Measurements from ENCODE around the gene RBM23. TPM values are rescaled to one million over a fixed set of nuclear protein-coding genes. Genes with fewer than 3 reads are reported as not detected.

The RBM23 gene
- total and polyA plus RNA-seq, 9 of the 15 experiments (the other 6 are each of a cell fraction or from before 2014, with no cell fraction given), result 46.0 to 102 (median 58.5) TPM

- TF ChIP-seq MYC (IDR thresholded peaks at IDR 0.05; ENCODE audit: low read depth, low read length) (0 out of 2 replicates have a peak, but pooled peaks have one; percentile 39), MYC (CRISPR knock-in tag; IDR thresholded peaks at IDR 0.05; ENCODE audit: borderline replicate concordance, low read depth) (no peak), MBD2 (IDR thresholded peaks at IDR 0.05; ENCODE audit: borderline replicate concordance, low read depth) (no peak), ZNF224 (CRISPR knock-in tag; IDR thresholded peaks at IDR 0.05) (no peak), MAX (CRISPR knock-in tag; IDR thresholded peaks at IDR 0.05) (peak; percentile 50; the same call in 1 of the 2 replicates), NBN (IDR thresholded peaks at IDR 0.05; ENCODE audit: low read depth) (peak; percentile 42; the same call in 1 of the 2 replicates), KAT7 (CRISPR knock-in tag; IDR thresholded peaks at IDR 0.05; ENCODE audit: borderline replicate concordance) (peak; percentile 66; the same call in 1 of the 2 replicates), MTA3 (IDR thresholded peaks at IDR 0.05; ENCODE audit: borderline replicate concordance) (0 out of 2 replicates have a peak, but pooled peaks have one; percentile 90), ATF3 (IDR thresholded peaks at IDR 0.05) (peak; percentile 35; the same call in 1 of the 2 replicates), ATF3 (CRISPR knock-in tag; conservative IDR thresholded peaks at IDR 0.05) (no peak), PHF20 (IDR thresholded peaks at IDR 0.05; ENCODE audit: partially characterized antibody) (peak; percentile 45), POLR2G (IDR thresholded peaks at IDR 0.05; ENCODE audit: low read depth, low read length) (peak; percentile 93), ELF1 (tag; IDR thresholded peaks at IDR 0.05) (peak; percentile 58; the same call in 1 of the 2 replicates), TAF9B (IDR thresholded peaks at IDR 0.05; ENCODE audit: partially characterized antibody) (peak; percentile 19), NR1H2 (CRISPR knock-in tag; IDR thresholded peaks at IDR 0.05) (no peak), SRSF7 (optimal IDR thresholded peaks at IDR 0.05; ENCODE audit: low read depth, low read length) (no peak), PATZ1 (CRISPR knock-in tag; IDR thresholded peaks at IDR 0.05; ENCODE audit: borderline replicate concordance) (no peak), KLF6 (CRISPR knock-in tag; IDR thresholded peaks at IDR 0.05; ENCODE audit: borderline replicate concordance) (peak; percentile 69; the same call in 1 of the 2 replicates), NFRKB (IDR thresholded peaks at IDR 0.05; ENCODE audit: low read depth) (no peak), CHD4 (IDR thresholded peaks at IDR 0.05; ENCODE audit: insufficient read depth, insufficient replicate concordance, low read depth, low read length, poor library complexity, severe bottlenecking) (no peak), POLR2H (tag; IDR thresholded peaks at IDR 0.05; ENCODE audit: low read depth) (peak; percentile 82)
Observed at GRCh38 chr14:22871224-22872032, 47.5 kb downstream of the RBM23 start, which contains the start of gene LRP10 (continued).

All from K562 (cell line).